Measurements from ENCODE around the gene ISCA2.
"Not testable (repeated sequence)": the region's sequence is repeated elsewhere in the genome, so short reads cannot be mapped to it uniquely, and the experiment has no call there.

Gene ISCA2

GRCh38 chr14:74531006-74531405, 37.4 kb downstream of the ISCA2 start:
- no peaks in the 10 kb centered on the region for H3K9me3 ChIP-seq (ENCODE audit: control insufficient read depth, insufficient read depth, low read depth, low read length)
- no peaks in the 10 kb centered on the region for H3K27me3 ChIP-seq (ENCODE audit: control insufficient read depth, insufficient read depth, low read length)
- H3K4me1 ChIP-seq (ENCODE audit: control insufficient read depth, insufficient read depth, low read length), result no peaks in the 10 kb centered on the region
- no peaks in the 10 kb centered on the region for H3K36me3 ChIP-seq (ENCODE audit: control insufficient read depth, insufficient read depth, low read length)
- no peak overlapping the region for H3K4me3 ChIP-seq (ENCODE audit: low read depth, low read length)
- H3K9ac ChIP-seq (ENCODE audit: low read length), result no peak overlapping the region
- no peak overlapping the region for H3K27ac ChIP-seq (ENCODE audit: low read depth, low read length)

- H3K9me3 ChIP-seq (ENCODE audit: control insufficient read depth, insufficient read depth, low read depth, low read length), result no peaks in the 10 kb centered on the region
- H3K27ac ChIP-seq (ENCODE audit: low read depth, low read length), result no peak overlapping the region
- H3K27me3 ChIP-seq (ENCODE audit: control insufficient read depth, insufficient read depth, low read length), result no peaks in the 10 kb centered on the region
- H3K9ac ChIP-seq (ENCODE audit: low read length), result no peak overlapping the region
- no peaks in the 10 kb centered on the region for H3K4me1 ChIP-seq (ENCODE audit: control insufficient read depth, insufficient read depth, low read length)
- H3K4me3 ChIP-seq (ENCODE audit: low read depth, low read length), result no peak overlapping the region
- no peaks in the 10 kb centered on the region for H3K36me3 ChIP-seq (ENCODE audit: control insufficient read depth, insufficient read depth, low read length)
Measured at GRCh38 chr14:74531467-74531866, 37.9 kb downstream of the ISCA2 start.

GRCh38 chr14:74532246-74532645, 38.7 kb downstream of the ISCA2 start:
- Histone ChIP-seq H3K4me3 (ENCODE audit: low read depth, low read length) (no peak overlapping the region), H3K4me1 (ENCODE audit: control insufficient read depth, insufficient read depth, low read length) (no peaks in the 10 kb centered on the region), H3K9me3 (ENCODE audit: control insufficient read depth, insufficient read depth, low read depth, low read length) (no peaks in the 10 kb centered on the region), H3K27ac (ENCODE audit: low read depth, low read length) (no peak overlapping the region), H3K9ac (ENCODE audit: low read length) (no peak overlapping the region), H3K36me3 (ENCODE audit: control insufficient read depth, insufficient read depth, low read length) (no peaks in the 10 kb centered on the region), H3K27me3 (ENCODE audit: control insufficient read depth, insufficient read depth, low read length) (no peaks in the 10 kb centered on the region)

GRCh38 chr14:74533576-74533975, 40.0 kb downstream of the ISCA2 start:
- Histone ChIP-seq H3K4me1 (ENCODE audit: control insufficient read depth, insufficient read depth, low read length) (no peaks in the 10 kb centered on the region), H3K27me3 (ENCODE audit: control insufficient read depth, insufficient read depth, low read length) (no peaks in the 10 kb centered on the region), H3K4me3 (ENCODE audit: low read depth, low read length) (no peak overlapping the region), H3K9me3 (ENCODE audit: control insufficient read depth, insufficient read depth, low read depth, low read length) (no peaks in the 10 kb centered on the region), H3K36me3 (ENCODE audit: control insufficient read depth, insufficient read depth, low read length) (no peaks in the 10 kb centered on the region), H3K9ac (ENCODE audit: low read length) (no peak overlapping the region), H3K27ac (ENCODE audit: low read depth, low read length) (no peak overlapping the region)

GRCh38 chr14:74535756-74536325, 42.3 kb downstream of the ISCA2 start:
- Histone ChIP-seq H3K4me1 (ENCODE audit: control insufficient read depth, insufficient read depth, low read length) (no peaks in the 10 kb centered on the region), H3K27ac (ENCODE audit: low read depth, low read length) (no peak overlapping the region), H3K27me3 (ENCODE audit: control insufficient read depth, insufficient read depth, low read length) (no peaks in the 10 kb centered on the region), H3K36me3 (ENCODE audit: control insufficient read depth, insufficient read depth, low read length) (no peaks in the 10 kb centered on the region), H3K4me3 (ENCODE audit: low read depth, low read length) (no peak overlapping the region), H3K9me3 (ENCODE audit: control insufficient read depth, insufficient read depth, low read depth, low read length) (no peaks in the 10 kb centered on the region), H3K9ac (ENCODE audit: low read length) (no peak overlapping the region)

- not testable (repeated sequence) for H3K36me3 ChIP-seq (ENCODE audit: control insufficient read depth, insufficient read depth, low read length); H3K27me3 ChIP-seq (ENCODE audit: control insufficient read depth, insufficient read depth, low read length); H3K27ac ChIP-seq (ENCODE audit: low read depth, low read length); H3K4me3 ChIP-seq (ENCODE audit: low read depth, low read length); H3K4me1 ChIP-seq (ENCODE audit: control insufficient read depth, insufficient read depth, low read length); H3K9ac ChIP-seq (ENCODE audit: low read length); H3K9me3 ChIP-seq (ENCODE audit: control insufficient read depth, insufficient read depth, low read depth, low read length)
Measured at GRCh38 chr14:74536336-74536735, 42.8 kb downstream of the ISCA2 start.

GRCh38 chr14:74538411-74539391, 45.1 kb downstream of the ISCA2 start:
- Histone ChIP-seq H3K27ac (ENCODE audit: low read depth, low read length) (no peak overlapping the region), H3K4me1 (ENCODE audit: control insufficient read depth, insufficient read depth, low read length) (no peaks in the 10 kb centered on the region), H3K4me3 (ENCODE audit: low read depth, low read length) (no peak overlapping the region), H3K9me3 (ENCODE audit: control insufficient read depth, insufficient read depth, low read depth, low read length) (no peaks in the 10 kb centered on the region), H3K9ac (ENCODE audit: low read length) (no peak overlapping the region), H3K36me3 (ENCODE audit: control insufficient read depth, insufficient read depth, low read length) (no peaks in the 10 kb centered on the region), H3K27me3 (ENCODE audit: control insufficient read depth, insufficient read depth, low read length) (no peaks in the 10 kb centered on the region)

GRCh38 chr14:74539503-74539902, 45.9 kb downstream of the ISCA2 start:
- no peaks in the 10 kb centered on the region for H3K9me3 ChIP-seq (ENCODE audit: control insufficient read depth, insufficient read depth, low read depth, low read length)
- H3K4me1 ChIP-seq (ENCODE audit: control insufficient read depth, insufficient read depth, low read length), result no peaks in the 10 kb centered on the region
- no peak overlapping the region for H3K9ac ChIP-seq (ENCODE audit: low read length)
- no peak overlapping the region for H3K27ac ChIP-seq (ENCODE audit: low read depth, low read length)
- H3K27me3 ChIP-seq (ENCODE audit: control insufficient read depth, insufficient read depth, low read length), result no peaks in the 10 kb centered on the region
- no peak overlapping the region for H3K4me3 ChIP-seq (ENCODE audit: low read depth, low read length)
- no peaks in the 10 kb centered on the region for H3K36me3 ChIP-seq (ENCODE audit: control insufficient read depth, insufficient read depth, low read length)

- H3K9me3 ChIP-seq (ENCODE audit: control insufficient read depth, insufficient read depth, low read depth, low read length), result no peaks in the 10 kb centered on the region
- no peaks in the 10 kb centered on the region for H3K36me3 ChIP-seq (ENCODE audit: control insufficient read depth, insufficient read depth, low read length)
- no peak overlapping the region for H3K4me3 ChIP-seq (ENCODE audit: low read depth, low read length)
- H3K27ac ChIP-seq (ENCODE audit: low read depth, low read length), result no peak overlapping the region
- no peaks in the 10 kb centered on the region for H3K27me3 ChIP-seq (ENCODE audit: control insufficient read depth, insufficient read depth, low read length)
- no peaks in the 10 kb centered on the region for H3K4me1 ChIP-seq (ENCODE audit: control insufficient read depth, insufficient read depth, low read length)
- H3K9ac ChIP-seq (ENCODE audit: low read length), result no peak overlapping the region
Measured at GRCh38 chr14:74541225-74541624, 47.7 kb downstream of the ISCA2 start.

GRCh38 chr14:74542056-74542685, 48.6 kb downstream of the ISCA2 start:
- H3K27me3 ChIP-seq (ENCODE audit: control insufficient read depth, insufficient read depth, low read length), result no peaks in the 10 kb centered on the region
- H3K9ac ChIP-seq (ENCODE audit: low read length), result no peak overlapping the region
- no peaks in the 10 kb centered on the region for H3K36me3 ChIP-seq (ENCODE audit: control insufficient read depth, insufficient read depth, low read length)
- H3K27ac ChIP-seq (ENCODE audit: low read depth, low read length), result no peak overlapping the region
- H3K4me3 ChIP-seq (ENCODE audit: low read depth, low read length), result no peak overlapping the region
- H3K4me1 ChIP-seq (ENCODE audit: control insufficient read depth, insufficient read depth, low read length), result 0 out of 2 replicates have a peak, but pooled peaks cover 5% of the 10 kb centered on the region
- H3K9me3 ChIP-seq (ENCODE audit: control insufficient read depth, insufficient read depth, low read depth, low read length), result no peaks in the 10 kb centered on the region
